GM12865 (cell line): Measurements from ENCODE around the gene REX1BD.

Source experiments
- DNase-seq: peaks from one replicate; pipeline ENCODE4 v3.0.0; 2010; ENCODE audit warnings: low read depth
- H3K4me3 ChIP-seq: 2 replicates; pipeline ENCODE4 v1.5.1; 2011; ENCODE audit warnings: mild to moderate bottlenecking, low read depth, low read length, control low read depth
- CTCF ChIP-seq: IDR thresholded peaks from 2 replicates; pipeline ENCODE4 v1.5.1; 2011; ENCODE audit warnings: low read length, control low read depth, low read depth, inconsistent platforms; ENCODE audit not compliant: insufficient read depth; ENCODE audit errors: missing control alignments

Gene REX1BD

GRCh38 chr19:18543814-18544475 is 44.7 kb upstream of the REX1BD start:
- DNase-seq = peak; percentile 91
- no peak for TF ChIP-seq CTCF
- H3K4me3 ChIP-seq = peak overlapping the region; percentile 71

- no peak for DNase-seq
- no peak overlapping the region for H3K4me3 ChIP-seq
- TF ChIP-seq CTCF = no peak
Measured at GRCh38 chr19:18551631-18552030, 37.0 kb upstream of the REX1BD start.

GRCh38 chr19:18557411-18558201 is 31.0 kb upstream of the REX1BD start, which contains the start of gene KXD1:
KXD1 (plus strand) TSS chr19:18557870; CDS start chr19:18562057, 4,187 bp downstream.
- DNase-seq = peak; percentile 100
- no peak for TF ChIP-seq CTCF
- peak within 1 kb of the TSS; percentile 98 for H3K4me3 ChIP-seq

- no peak for TF ChIP-seq CTCF
- H3K4me3 ChIP-seq = peak overlapping the region; percentile 98
- no peak for DNase-seq
Measured at GRCh38 chr19:18558202-18558555, 30.4 kb upstream of the REX1BD start.

GRCh38 chr19:18558604-18559003 is 30.0 kb upstream of the REX1BD start:
- H3K4me3 ChIP-seq = peak overlapping the region; percentile 98
- no peak for TF ChIP-seq CTCF
- DNase-seq = no peak

- no peak for TF ChIP-seq CTCF
- no peak for DNase-seq
- H3K4me3 ChIP-seq = peak overlapping the region; percentile 98; the same call in 1 of the 2 replicates
Measured at GRCh38 chr19:18559685-18560084, 28.9 kb upstream of the REX1BD start.

- no peak for TF ChIP-seq CTCF
- DNase-seq = no peak
- H3K4me3 ChIP-seq = no peak overlapping the region
Measured at GRCh38 chr19:18562086-18562485, 26.5 kb upstream of the REX1BD start.
